ENCODE data around the gene PIP5KL1.

PIP5KL1 gene

DNA sequence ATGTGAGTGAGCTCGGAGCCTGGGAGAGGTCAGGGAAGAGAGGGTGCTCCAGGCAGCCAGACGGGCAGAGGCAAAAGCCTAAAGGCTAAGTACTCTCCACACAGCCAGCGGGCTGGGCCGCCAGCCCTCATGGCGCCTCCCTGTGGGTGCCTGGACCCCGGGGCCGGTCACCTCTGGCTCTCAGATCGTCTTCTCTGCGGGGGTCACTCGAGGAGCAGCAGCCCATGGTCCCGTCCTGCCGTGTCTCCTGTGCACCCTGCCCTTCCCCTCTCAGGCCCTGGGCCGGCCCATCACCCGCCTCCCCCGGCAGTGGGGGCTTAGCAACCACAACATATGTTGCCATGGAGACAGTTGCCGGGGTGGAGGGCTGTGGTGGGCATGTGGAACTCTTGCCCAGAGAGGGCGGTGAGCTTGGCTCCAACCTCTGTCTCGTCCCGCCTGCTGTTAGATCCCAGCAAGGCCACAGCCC is 57.3 kb downstream of the PIP5KL1 start:
- no peak for DNase-seq (ENCODE audit: low read depth, low spot score)

DNA sequence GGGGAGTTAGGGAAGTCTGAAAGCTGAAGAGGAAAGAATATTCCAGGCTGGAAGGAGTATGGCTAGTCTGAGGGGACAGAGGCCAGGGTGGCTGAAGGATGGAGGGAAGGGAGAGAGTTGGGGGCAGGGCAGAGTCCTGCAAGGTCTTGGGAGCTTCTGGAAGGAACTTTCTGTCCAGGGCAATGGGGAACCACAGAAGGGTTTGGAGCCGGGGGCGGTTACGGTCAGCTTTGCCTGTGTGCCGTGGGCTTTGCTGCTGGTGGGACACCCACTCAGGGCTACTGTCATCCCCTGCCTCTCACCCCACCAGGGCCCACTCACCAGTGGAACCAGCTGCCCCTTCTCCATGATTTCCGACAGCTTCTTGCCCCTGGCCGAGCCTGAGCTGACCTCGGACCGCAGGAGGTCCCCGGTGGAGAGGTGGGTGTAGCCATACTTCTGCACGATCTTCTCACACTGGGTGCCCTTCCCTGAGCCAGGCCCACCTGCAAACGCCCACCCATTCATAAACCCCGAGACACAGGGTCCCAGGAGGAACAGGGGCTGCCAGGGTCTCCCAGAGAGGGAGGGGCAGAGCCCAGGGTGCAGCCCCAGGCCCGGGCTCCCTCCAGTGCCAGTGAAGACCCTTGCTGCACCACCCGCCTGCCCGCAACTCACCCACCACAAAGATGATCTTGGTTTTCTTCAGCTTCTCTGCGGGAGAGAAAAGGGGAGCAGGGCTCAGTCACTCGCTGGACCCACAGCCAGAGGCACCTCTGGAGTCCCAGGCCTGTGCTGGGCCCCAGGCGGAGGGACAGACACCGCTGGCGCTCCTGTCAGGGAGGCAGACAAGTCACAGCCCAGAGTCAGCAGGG is 58.0 kb downstream of the PIP5KL1 start:
- DNase-seq (ENCODE audit: low read depth, low spot score) = no peak

GRCh38 chr9:127871531-127871930 is 59.0 kb downstream of the PIP5KL1 start:
- no peak for DNase-seq (ENCODE audit: low read depth, low spot score)

GRCh38 chr9:127870887-127871286 is 59.7 kb downstream of the PIP5KL1 start:
- no peak for DNase-seq (ENCODE audit: low read depth, low spot score)
